ENCODE measurements around the gene MN1. TPM values are rescaled to one million over a fixed set of nuclear protein-coding genes. Genes with fewer than 3 reads are reported as not detected.

Gene MN1
- total and polyA plus RNA-seq, 2 of the 4 experiments (the other 2 are of a cell fraction), result 0.36 to 1.3 TPM

- H3K27ac ChIP-seq (ENCODE audit: insufficient read depth, low read length), result no peak overlapping the region
- H3K9me3 ChIP-seq (ENCODE audit: control insufficient read depth, insufficient read depth, low read length), result 0 out of 2 replicates have a peak, but pooled peaks cover 3% of the 10 kb centered on the region
- no peak overlapping the region for H3K9ac ChIP-seq (ENCODE audit: low read depth, low read length)
- H2BK120ac ChIP-seq (ENCODE audit: low read depth, low read length), result no peak overlapping the region
- peaks cover 3% of the 10 kb centered on the region; the same call in 1 of the 2 replicates for H3K9me1 ChIP-seq (ENCODE audit: insufficient read depth, low read length)
- H4K91ac ChIP-seq (ENCODE audit: insufficient read depth, low read depth, low read length), result no peak overlapping the region
- BruUV-seq (replicated peaks), result no TSS peak
- H4K8ac ChIP-seq (ENCODE audit: low read depth in 2 of 2, low read length in 2 of 2), result no peak overlapping the region
- H2AFZ ChIP-seq (replicated peaks; ENCODE audit: low read length, poor library complexity), result no peak overlapping the region
- H3K56ac ChIP-seq (ENCODE audit: extremely low read depth, insufficient read depth, low read length), result no peak overlapping the region
- H2AK9ac ChIP-seq (replicated peaks; ENCODE audit: low read depth, low read length, poor library complexity), result no peak overlapping the region
- no peak overlapping the region for H3K4me2 ChIP-seq (ENCODE audit: low read depth, low read length)
- H4K20me1 ChIP-seq (ENCODE audit: insufficient read depth, low read length), result no peaks in the 10 kb centered on the region
- CTCF ChIA-PET, result no interaction called here
- no peak overlapping the region for H2BK15ac ChIP-seq (ENCODE audit: low read depth, low read length)
- ATAC-seq (ENCODE audit: low read depth) (no peak), DNase-seq (no peak)
- no peak for TF ChIP-seq NFE2L2 (IDR thresholded peaks at IDR 0.05; ENCODE audit: low read depth, low read length)
- TF ChIP-seq ELK1 (IDR thresholded peaks at IDR 0.05; ENCODE audit: borderline replicate concordance, low read depth, low read length), result no peak
- TF ChIP-seq MXI1 (IDR thresholded peaks at IDR 0.05; ENCODE audit: borderline replicate concordance, low read depth, low read length), result no peak
- no CpG with 5 or more reads among the region's 5 CpGs for WGBS, 2 experiments (ENCODE audit: extremely low coverage in 2 of 2, insufficient read length in 1 of 2)
- no peak overlapping the region for H4K5ac ChIP-seq (ENCODE audit: low read depth, low read length)
- no peak overlapping the region for H2BK20ac ChIP-seq (ENCODE audit: low read depth, low read length)
- intact Hi-C loops (cut with micrococcal nuclease) (no loop called here), dilution Hi-C loops (cut with HindIII; ENCODE audit: low sequenced_read_pairs, unreplicated experiment) (no loop called here), in situ Hi-C loops (cut with MboI; ENCODE audit: low sequenced_read_pairs) (no loop called here)
- no peak overlapping the region for H3K4ac ChIP-seq (ENCODE audit: low read depth, low read length)
- POLR2A ChIA-PET (ENCODE audit: unreplicated experiment), result no interaction called here
- no peaks in the 10 kb centered on the region for H3K36me3 ChIP-seq (ENCODE audit: control insufficient read depth, insufficient read depth, low read length)
- no peak overlapping the region for H3K14ac ChIP-seq (replicated peaks; ENCODE audit: low read depth, low read length)
- no peak overlapping the region for H2AK5ac ChIP-seq (ENCODE audit: low read depth, low read length)
- H3K79me1 ChIP-seq (ENCODE audit: low read depth in 1 of 2, low read length in 2 of 2), result no peaks in the 10 kb centered on the region
- H3K23ac ChIP-seq (ENCODE audit: low read depth, low read length), result no peak overlapping the region
- H3K27me3 ChIP-seq (ENCODE audit: control insufficient read depth, insufficient read depth, low read length), result peaks cover 27% of the 10 kb centered on the region
- H2BK5ac ChIP-seq (ENCODE audit: low read depth, low read length, poor library complexity, severe bottlenecking), result no peak overlapping the region
- no peak overlapping the region for H3K18ac ChIP-seq (ENCODE audit: low read depth, low read length)
- H3K4me3 ChIP-seq (ENCODE audit: insufficient read depth, low read depth, low read length), result no peak overlapping the region
- no peaks in the 10 kb centered on the region for H3K4me1 ChIP-seq (ENCODE audit: control insufficient read depth, insufficient read depth, low read length)
These were observed 95.1 kb downstream of the MN1 start for GRCh38 chr22:27706489-27706888.
